Ishikawa (cell line): ENCODE results near the gene LRFN2.

Source experiments
- FOXM1 ChIP-seq: IDR thresholded peaks from 2 replicates; pipeline ENCODE4 v1.6.1; 2012; ENCODE audit warnings: low read depth, borderline replicate concordance
- RAD21 ChIP-seq: IDR thresholded peaks from 2 replicates; pipeline ENCODE4 v1.6.1; 2012; ENCODE audit warnings: low read depth

- TF ChIP-seq RAD21 (no peak), FOXM1 (no peak)
These were observed 144.6 kb downstream of the LRFN2 start for GRCh38 chr6:40442591-40442990.
